Measurements from ENCODE around the gene LRRC75A.
"Not testable (repeated sequence)": the region's sequence is repeated elsewhere in the genome, so short reads cannot be mapped to it uniquely, and the experiment has no call there.

LRRC75A gene

DNA sequence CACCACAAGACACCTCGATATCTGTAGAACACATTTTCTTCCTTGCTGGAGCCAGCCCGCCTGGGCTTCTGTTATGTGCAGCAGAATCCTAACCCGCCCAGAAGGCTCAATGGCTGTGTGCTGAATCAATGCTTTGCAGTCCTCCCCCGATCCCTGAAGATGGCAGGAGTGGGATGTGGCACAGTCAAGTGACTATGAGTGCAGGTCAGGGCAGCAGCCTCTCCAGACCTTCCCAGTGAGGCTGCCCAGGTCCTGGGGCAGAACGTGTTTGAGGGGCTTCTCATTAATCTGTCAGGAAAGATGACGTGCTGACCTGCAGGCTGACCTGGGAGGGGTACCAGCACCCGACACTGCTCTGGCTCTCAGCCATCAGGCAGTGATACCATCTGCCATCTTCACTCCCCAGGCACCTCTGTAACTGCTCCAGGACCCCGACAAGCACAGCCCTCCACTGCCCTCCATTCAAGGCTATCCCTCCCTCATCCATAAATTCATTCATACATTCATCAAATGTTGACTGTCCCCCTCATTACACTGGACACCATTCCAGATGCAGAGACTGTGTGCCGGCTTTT, 35.2 kb downstream of the LRRC75A start:
- no peak for DNase-seq (ENCODE audit: extremely low read depth, low read depth)
- no peak overlapping the region for H3K4me3 ChIP-seq (replicated peaks; ENCODE audit: low read depth, low read length)
- TF ChIP-seq, protein P1, sequence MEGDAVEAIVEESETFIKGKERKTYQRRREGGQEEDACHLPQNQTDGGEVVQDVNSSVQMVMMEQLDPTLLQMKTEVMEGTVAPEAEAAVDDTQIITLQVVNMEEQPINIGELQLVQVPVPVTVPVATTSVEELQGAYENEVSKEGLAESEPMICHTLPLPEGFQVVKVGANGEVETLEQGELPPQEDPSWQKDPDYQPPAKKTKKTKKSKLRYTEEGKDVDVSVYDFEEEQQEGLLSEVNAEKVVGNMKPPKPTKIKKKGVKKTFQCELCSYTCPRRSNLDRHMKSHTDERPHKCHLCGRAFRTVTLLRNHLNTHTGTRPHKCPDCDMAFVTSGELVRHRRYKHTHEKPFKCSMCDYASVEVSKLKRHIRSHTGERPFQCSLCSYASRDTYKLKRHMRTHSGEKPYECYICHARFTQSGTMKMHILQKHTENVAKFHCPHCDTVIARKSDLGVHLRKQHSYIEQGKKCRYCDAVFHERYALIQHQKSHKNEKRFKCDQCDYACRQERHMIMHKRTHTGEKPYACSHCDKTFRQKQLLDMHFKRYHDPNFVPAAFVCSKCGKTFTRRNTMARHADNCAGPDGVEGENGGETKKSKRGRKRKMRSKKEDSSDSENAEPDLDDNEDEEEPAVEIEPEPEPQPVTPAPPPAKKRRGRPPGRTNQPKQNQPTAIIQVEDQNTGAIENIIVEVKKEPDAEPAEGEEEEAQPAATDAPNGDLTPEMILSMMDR (IDR thresholded peaks at IDR 0.05; ENCODE audit: low read depth, low read length, missing control alignments), result no peak

DNA sequence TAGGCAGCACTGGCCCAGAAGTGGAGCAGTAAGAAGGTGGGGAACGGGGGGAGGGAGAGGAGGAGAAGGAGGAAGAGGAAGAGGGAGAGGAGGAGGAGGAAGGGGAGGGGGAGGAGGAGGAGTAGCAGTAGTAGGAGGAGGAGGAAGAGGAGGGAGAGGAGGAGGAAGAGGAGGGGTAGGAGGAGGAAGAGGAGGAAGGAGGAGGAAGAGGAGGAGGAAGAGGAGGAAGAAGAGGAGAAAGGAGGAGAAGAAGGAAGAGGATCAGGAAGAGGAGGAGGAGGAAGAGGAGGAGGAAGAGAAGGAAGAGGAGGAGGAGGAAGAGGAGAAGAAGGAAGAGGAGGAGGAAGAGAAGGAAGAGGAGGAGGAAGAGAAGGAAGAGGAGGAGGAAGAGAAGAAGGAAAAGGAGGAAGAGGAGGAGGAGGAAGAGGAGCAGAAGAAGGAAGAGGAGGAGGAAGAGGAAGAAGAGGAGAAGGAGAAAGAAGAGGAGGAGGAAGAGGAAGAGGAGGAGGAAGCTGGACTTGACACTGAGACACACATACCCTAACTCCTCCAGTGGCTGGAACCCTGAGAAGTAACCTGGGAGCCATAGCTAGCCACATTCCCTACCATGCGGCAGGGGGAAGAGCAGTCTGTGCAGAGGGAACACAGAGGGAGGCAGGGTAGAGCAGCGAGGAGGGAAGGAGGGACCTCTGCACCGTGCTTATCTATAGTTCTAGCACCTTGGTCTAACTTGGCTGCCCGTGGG, 35.8 kb downstream of the LRRC75A start:
- TF ChIP-seq, protein P1 (IDR thresholded peaks at IDR 0.05; ENCODE audit: low read depth, low read length, missing control alignments), result no peak
- DNase-seq (ENCODE audit: extremely low read depth, low read depth), result no peak
- H3K4me3 ChIP-seq (replicated peaks; ENCODE audit: low read depth, low read length), result no peak overlapping the region

DNA sequence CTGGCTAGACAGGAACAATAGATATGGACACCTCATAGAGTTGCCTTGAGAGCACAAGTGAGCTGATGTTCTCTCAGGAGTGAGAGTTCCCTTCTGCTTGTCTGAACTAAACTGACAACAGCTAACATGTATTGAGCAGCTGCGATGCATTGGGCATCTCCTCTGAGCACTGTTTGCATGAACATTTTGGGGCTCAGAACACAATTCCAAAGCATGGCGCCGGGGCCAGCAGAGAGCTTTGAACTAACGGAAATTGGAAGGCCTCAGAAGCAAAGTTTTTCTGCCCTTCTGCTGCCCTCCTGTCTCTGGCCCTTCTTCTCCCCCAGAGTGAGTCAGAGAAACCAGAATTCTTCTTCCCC, 38.5 kb downstream of the LRRC75A start:
- TF ChIP-seq, protein P1 (IDR thresholded peaks at IDR 0.05; ENCODE audit: low read depth, low read length, missing control alignments), result no peak
- no peak overlapping the region for H3K4me3 ChIP-seq (replicated peaks; ENCODE audit: low read depth, low read length)
- DNase-seq (ENCODE audit: extremely low read depth, low read depth), result no peak

DNA sequence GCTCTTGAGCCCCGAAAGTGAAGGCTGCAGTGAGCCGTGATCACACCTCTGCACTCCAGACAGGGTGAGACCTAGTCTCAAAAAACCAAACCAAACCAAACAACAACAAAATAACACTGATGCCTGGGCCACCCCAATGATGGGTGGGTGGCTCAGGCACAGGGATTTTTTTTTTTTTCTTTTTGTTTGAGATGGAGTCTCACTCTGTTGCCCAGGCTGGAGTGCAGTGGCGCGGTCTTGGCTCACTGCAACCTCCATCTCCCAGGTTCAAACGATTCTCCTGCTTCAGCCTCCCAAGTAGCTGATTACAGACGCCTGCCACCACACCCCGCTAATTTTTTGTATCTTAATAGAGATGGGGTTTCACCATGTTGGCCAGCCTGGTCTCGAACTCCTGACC, 39.7 kb downstream of the LRRC75A start:
- not testable (repeated sequence) for H3K4me3 ChIP-seq (replicated peaks; ENCODE audit: low read depth, low read length)

DNA sequence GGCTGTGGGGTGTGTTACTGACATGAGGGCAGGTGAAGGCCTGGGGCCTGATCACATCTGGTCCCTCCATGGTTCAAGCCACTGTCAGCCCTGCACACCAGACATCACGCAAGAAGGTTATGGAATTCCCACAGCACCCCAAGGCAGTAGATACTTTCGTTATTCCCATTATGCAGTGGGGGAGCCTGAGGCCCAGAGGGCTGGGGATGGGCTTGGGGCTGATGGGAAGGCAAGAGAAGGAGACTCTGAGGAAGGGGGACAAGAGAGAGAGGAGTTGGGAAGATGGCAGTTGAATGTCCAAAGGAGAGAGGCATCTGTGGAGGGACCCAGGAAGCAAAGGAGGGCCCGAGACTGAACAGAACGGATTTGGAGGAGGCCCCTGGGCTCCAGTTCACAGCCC, 42.0 kb downstream of the LRRC75A start:
- no peak for DNase-seq (ENCODE audit: extremely low read depth, low read depth)
- no peak overlapping the region for H3K4me3 ChIP-seq (replicated peaks; ENCODE audit: low read depth, low read length)
- TF ChIP-seq, protein P1 (IDR thresholded peaks at IDR 0.05; ENCODE audit: low read depth, low read length, missing control alignments), result no peak

More for the DNA sequence above, 39.7 kb downstream of the LRRC75A start:
- not testable (repeated sequence) for DNase-seq (ENCODE audit: extremely low read depth, low read depth)

DNA sequence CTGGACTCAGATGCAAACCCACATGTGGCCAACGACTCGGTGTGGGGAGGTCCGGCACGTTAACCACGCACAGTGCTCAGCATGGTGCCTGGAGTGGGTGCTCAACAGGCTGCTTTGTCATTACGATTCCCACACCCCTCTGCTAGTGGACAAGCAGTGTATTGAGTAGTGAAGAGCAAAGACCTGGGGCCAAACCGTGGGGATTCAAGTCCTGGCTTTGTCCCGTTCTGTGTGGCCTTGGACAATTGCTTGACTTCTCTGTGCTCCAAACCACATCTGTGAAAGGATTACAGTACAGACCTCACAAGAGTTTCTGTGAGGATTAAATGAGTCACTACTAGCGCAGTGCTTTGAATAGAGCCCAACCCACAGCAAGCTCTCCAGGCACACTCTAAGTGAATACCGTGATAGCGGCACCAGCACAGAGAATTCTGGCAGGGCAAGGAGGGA, 42.8 kb downstream of the LRRC75A start:
- DNase-seq (ENCODE audit: extremely low read depth, low read depth), result no peak
- TF ChIP-seq, protein P1 (IDR thresholded peaks at IDR 0.05; ENCODE audit: low read depth, low read length, missing control alignments), result no peak
- no peak overlapping the region for H3K4me3 ChIP-seq (replicated peaks; ENCODE audit: low read depth, low read length)

DNA sequence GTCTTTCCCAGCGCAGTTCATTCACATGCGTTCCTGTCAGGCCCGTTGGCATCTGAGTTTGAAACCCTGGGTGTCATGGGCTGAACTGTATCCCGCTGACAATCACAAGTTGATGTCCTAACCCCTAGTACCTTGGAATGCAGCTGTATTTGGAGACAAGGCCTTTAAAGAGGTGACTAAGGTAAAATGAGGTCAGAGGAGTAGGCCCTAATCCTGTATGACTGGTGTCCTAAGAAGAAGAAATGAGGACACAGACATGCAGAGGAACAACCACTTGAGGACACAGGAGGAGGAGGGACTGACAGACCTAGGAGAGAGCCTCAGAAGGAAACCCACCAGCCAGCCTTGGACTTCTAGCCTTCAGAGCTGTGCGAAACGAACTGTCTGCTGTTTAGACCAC, 43.5 kb downstream of the LRRC75A start:
- no peak overlapping the region for H3K4me3 ChIP-seq (replicated peaks; ENCODE audit: low read depth, low read length)
- no peak for DNase-seq (ENCODE audit: extremely low read depth, low read depth)
- TF ChIP-seq, protein P1 (IDR thresholded peaks at IDR 0.05; ENCODE audit: low read depth, low read length, missing control alignments), result no peak

Measured in HFF-Myc (cell line).